Measurements from ENCODE around the gene YPEL2. TPM values are rescaled to one million over a fixed set of nuclear protein-coding genes. Genes with fewer than 3 reads are reported as not detected.

The YPEL2 gene
- total and polyA plus RNA-seq, 8 donors: 13.8 to 23.6 (median 19.3) TPM

GRCh38 chr17:59333836-59334235 is 2.4 kb downstream of the YPEL2 start:
- no peak for ATAC-seq
- H3K4me1 ChIP-seq: peaks cover 21 to 68% of the 10 kb centered on the region in 2 donors
- H3K27me3 ChIP-seq: no peaks in the 10 kb centered on the region
- H3K36me3 ChIP-seq: no peaks in the 10 kb centered on the region
- TF ChIP-seq CTCF (IDR thresholded peaks at IDR 0.05): no peak
- H3K9me3 ChIP-seq: no peaks in the 10 kb centered on the region
- DNase-seq: peak in 1 of 4 donors; percentile 28
- intact Hi-C loops (cut with DNase I): no loop called here
- H3K27ac ChIP-seq: no peak overlapping the region
- no peak overlapping the region for H3K4me3 ChIP-seq

- H3K27me3 ChIP-seq: no peaks in the 10 kb centered on the region
- no peak for ATAC-seq
- H3K4me1 ChIP-seq: peaks cover 18 to 54% of the 10 kb centered on the region in 2 donors
- H3K36me3 ChIP-seq: no peaks in the 10 kb centered on the region
- TF ChIP-seq CTCF (IDR thresholded peaks at IDR 0.05): no peak
- intact Hi-C loops (cut with DNase I): no loop called here
- H3K4me3 ChIP-seq: no peak overlapping the region
- H3K9me3 ChIP-seq: no peaks in the 10 kb centered on the region
- DNase-seq: no peak
- H3K27ac ChIP-seq: no peak overlapping the region
Observed at GRCh38 chr17:59335685-59336084, 4.2 kb downstream of the YPEL2 start.

GRCh38 chr17:59337741-59338299 is 6.4 kb downstream of the YPEL2 start:
- no peak for TF ChIP-seq CTCF (IDR thresholded peaks at IDR 0.05)
- Histone ChIP-seq H3K4me1 (peaks cover 17 to 58% of the 10 kb centered on the region in 2 donors), H3K4me3 (no peak overlapping the region), H3K9me3 (no peaks in the 10 kb centered on the region), H3K27me3 (no peaks in the 10 kb centered on the region), H3K27ac (no peak overlapping the region), H3K36me3 (no peaks in the 10 kb centered on the region)
- DNase-seq (no peak), ATAC-seq (no peak)
- intact Hi-C loops (cut with DNase I): no loop called here

- Histone ChIP-seq H3K27ac (no peak overlapping the region), H3K4me3 (no peak overlapping the region), H3K9me3 (no peaks in the 10 kb centered on the region), H3K36me3 (no peaks in the 10 kb centered on the region), H3K27me3 (no peaks in the 10 kb centered on the region), H3K4me1 (peaks cover 10 to 51% of the 10 kb centered on the region in 2 donors)
- intact Hi-C loops (cut with DNase I): no loop called here
- no peak for ATAC-seq
- no peak for DNase-seq
- TF ChIP-seq CTCF (IDR thresholded peaks at IDR 0.05): no peak
Observed at GRCh38 chr17:59338498-59338897, 7.0 kb downstream of the YPEL2 start.

GRCh38 chr17:59341922-59342321 is 10.5 kb downstream of the YPEL2 start:
- DNase-seq (no peak), ATAC-seq (no peak)
- Histone ChIP-seq H3K27ac (no peak overlapping the region), H3K36me3 (no peaks in the 10 kb centered on the region), H3K27me3 (no peaks in the 10 kb centered on the region), H3K4me3 (no peak overlapping the region), H3K9me3 (no peaks in the 10 kb centered on the region), H3K4me1 (peaks cover 0 to 26% of the 10 kb centered on the region in 2 donors)
- TF ChIP-seq CTCF (IDR thresholded peaks at IDR 0.05): no peak
- intact Hi-C loops (cut with DNase I): no loop called here

Data from left lung (tissue), 10 donors.